GM19328 (cell line): ENCODE data around the gene ETV6.

Experiments
- ATAC-seq: cut with Tn5 transposase; IDR thresholded peaks from one replicate; pipeline ENCODE4 v1.9.1; 2021; ENCODE audit warnings: mild to moderate bottlenecking, moderate library complexity; ENCODE audit not compliant: unreplicated experiment

The ETV6 gene

GRCh38 chr12:11821386-11822080, 172.1 kb downstream of the ETV6 start:
- ATAC-seq: no peak

- no peak for ATAC-seq
Observed at GRCh38 chr12:11822081-11822834, 172.8 kb downstream of the ETV6 start.

- no peak for ATAC-seq
Observed at GRCh38 chr12:11823043-11823442, 173.6 kb downstream of the ETV6 start.

- no peak for ATAC-seq
Observed at GRCh38 chr12:11823593-11823992, 174.1 kb downstream of the ETV6 start.

- no peak for ATAC-seq
Observed at GRCh38 chr12:11824069-11824468, 174.6 kb downstream of the ETV6 start.

GRCh38 chr12:11824736-11825135, 175.3 kb downstream of the ETV6 start:
- ATAC-seq: no peak

- ATAC-seq: no peak
Observed at GRCh38 chr12:11825278-11825677, 175.8 kb downstream of the ETV6 start.

- ATAC-seq: no peak
Observed at GRCh38 chr12:11826574-11826973, 177.1 kb downstream of the ETV6 start.

GRCh38 chr12:11827091-11828061, 177.9 kb downstream of the ETV6 start:
- ATAC-seq: no peak

- no peak for ATAC-seq
Observed at GRCh38 chr12:11829764-11830194, 180.3 kb downstream of the ETV6 start.

GRCh38 chr12:11830307-11830801, 180.9 kb downstream of the ETV6 start:
- no peak for ATAC-seq

- no peak for ATAC-seq
Observed at GRCh38 chr12:11832093-11832492, 182.6 kb downstream of the ETV6 start.

GRCh38 chr12:11833174-11833895, 183.9 kb downstream of the ETV6 start:
- no peak for ATAC-seq

- ATAC-seq: no peak
Observed at GRCh38 chr12:11834104-11834812, 184.8 kb downstream of the ETV6 start.

- ATAC-seq: no peak
Observed at GRCh38 chr12:11834931-11835330, 185.5 kb downstream of the ETV6 start.

GRCh38 chr12:11836282-11837151, 187.0 kb downstream of the ETV6 start:
- peak; percentile 86 for ATAC-seq

GRCh38 chr12:11837216-11837934, 187.9 kb downstream of the ETV6 start:
- ATAC-seq: no peak

GRCh38 chr12:11838403-11838802, 188.9 kb downstream of the ETV6 start:
- ATAC-seq: no peak
